ENCODE results near the gene TTC28.

DNA sequence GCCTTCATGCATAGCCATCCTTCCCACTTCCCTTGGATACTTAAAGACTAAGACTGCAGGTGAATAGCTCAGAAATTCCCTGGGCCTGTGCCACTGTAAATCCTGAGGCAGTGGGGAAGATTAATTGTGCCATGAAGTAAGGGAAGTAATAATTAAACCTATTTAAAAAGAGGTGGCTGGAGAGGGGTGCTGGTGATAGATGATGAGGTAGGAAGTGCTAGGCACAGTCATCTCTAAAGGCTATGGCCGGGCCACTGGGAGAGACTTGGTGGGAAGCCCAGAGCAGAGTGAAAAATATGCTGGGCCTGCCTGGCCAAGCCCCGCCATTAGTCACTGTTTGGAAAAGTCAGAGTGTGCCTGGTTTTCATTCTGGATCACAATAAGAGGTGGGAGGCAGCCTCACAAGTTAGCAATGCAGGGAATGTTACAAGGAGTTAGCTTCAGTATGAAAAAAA is 563.4 kb downstream of the TTC28 start:
- TF ChIP-seq POLR2AphosphoS5 (IDR thresholded peaks at IDR 0.05) (peak; percentile 60), POLR2A (IDR thresholded peaks at IDR 0.05) (no peak), CTCF (IDR thresholded peaks at IDR 0.05) (no peak)
